CD4-positive, alpha-beta T cell treated with Interleukin-21 for 1 hour (primary cell): ENCODE results near the gene RPL35.
"Not testable (repeated sequence)": the region's sequence is repeated elsewhere in the genome, so short reads cannot be mapped to it uniquely, and the experiment has no call there.

Source experiments
- DNase-seq: peaks from one replicate; pipeline ENCODE4 v3.0.0-alpha.2; 2020

Gene RPL35

DNA sequence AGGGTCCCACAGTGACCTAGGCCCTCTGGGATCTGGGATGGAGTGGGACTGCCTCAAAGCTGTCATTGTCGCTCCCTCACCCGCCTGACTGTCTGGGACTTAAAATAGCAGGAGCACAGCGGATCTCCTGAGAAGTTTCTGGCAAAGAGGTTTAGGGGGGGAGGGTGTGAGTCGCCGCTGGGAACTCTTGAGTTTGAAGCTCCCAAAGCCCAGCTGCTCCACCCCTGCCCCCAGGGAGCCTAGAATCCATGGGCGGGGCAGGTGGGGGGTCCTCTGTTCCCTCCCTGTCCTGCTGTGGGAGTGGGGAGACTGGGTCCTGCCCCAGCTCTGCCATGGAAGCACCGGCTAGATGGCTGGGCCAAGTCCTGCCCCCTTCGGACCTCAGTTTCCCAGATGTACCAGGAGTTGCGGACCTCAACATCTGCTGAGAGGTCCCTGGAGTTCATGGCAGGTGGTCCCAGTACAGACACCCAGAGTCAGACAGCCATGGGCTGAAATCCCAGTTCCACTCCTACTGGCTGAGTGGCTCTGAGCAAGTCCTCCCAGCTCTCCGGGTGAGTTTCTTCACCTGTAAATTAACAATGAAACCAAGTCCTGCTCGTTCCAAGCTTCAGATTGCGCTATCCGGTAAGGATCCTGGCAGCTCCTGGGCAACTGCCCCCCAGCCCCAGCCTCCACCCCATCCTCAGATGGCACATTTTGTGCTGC, 9.5 kb downstream of the RPL35 start:
- DNase-seq, result no peak

DNA sequence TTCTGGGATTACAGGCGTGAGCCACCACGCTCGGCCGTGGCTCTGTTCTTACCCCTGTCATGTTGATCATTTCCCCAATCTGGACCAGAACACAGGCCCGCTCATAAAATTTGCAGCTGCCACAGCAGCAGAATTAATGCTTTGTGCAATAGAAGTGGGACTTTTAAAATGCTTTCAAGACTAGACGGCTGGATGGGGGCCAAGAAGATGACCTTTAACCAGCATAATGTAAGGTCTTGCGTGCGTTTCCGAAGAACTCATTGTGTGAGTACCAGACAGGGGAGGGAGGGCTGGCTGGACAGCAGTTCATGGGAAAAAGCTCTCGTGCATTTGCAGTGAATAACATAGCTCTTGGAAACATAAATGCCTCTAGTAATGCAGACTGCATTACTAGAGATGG, 12.0 kb downstream of the RPL35 start:
- DNase-seq, result no peak

DNA sequence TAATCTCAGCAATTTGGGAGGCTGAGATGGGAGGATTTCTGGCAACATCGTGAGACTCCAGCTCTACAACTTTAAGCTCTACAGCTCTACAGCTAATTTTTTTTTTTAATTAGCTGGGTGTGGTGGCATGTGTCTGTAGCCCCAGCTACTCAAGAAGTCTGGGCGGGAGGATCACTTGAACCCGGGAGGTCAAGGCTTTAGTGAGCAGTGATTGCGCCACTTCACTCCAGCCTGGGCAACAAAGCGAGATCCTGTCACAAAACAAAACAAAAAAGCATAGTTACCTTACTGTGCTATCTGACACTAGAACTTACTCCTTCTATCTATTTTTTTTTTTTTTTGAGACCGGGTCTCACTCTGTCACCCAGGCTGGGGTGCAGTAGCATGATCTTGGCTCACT, 14.8 kb downstream of the RPL35 start:
- DNase-seq, result no peak

DNA sequence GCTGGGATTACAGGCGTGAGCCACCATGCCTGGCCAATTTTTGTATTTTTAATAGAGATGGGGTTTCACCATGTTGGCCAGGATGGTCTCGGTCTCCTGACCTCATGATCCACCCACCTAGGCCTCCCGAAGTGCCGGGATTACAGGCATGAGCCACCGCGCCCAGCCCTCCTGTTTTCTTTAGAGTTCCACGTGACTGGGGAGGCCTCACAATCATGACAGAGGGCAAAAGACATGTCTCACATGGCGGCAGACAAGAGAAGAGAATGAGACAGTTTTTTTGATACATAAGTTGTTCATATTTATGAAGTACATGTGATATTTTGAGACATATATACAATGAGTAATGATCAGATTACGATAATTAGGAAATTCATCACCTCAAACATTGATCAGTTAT, 15.3 kb downstream of the RPL35 start:
- not testable (repeated sequence) for DNase-seq

DNA sequence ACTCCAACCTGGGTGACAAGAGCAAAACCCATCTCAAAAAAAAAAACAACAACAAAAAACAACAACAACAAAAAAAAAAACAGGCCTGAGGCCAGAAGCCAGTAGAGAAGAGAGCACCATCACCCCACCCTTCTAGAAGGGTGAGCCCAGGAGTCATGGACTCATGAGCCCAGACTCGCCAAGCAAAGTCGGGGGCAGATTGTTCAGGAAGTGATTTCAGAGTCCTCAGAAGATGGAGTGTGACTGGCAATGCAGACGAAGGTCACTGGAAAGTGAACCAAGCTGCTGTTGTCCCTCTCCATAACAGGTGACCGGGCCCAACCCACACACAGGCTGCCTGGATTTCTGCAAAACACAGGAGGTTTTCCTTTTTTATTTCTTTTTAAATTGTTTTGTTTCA, 17.5 kb downstream of the RPL35 start:
- DNase-seq, result no peak

DNA sequence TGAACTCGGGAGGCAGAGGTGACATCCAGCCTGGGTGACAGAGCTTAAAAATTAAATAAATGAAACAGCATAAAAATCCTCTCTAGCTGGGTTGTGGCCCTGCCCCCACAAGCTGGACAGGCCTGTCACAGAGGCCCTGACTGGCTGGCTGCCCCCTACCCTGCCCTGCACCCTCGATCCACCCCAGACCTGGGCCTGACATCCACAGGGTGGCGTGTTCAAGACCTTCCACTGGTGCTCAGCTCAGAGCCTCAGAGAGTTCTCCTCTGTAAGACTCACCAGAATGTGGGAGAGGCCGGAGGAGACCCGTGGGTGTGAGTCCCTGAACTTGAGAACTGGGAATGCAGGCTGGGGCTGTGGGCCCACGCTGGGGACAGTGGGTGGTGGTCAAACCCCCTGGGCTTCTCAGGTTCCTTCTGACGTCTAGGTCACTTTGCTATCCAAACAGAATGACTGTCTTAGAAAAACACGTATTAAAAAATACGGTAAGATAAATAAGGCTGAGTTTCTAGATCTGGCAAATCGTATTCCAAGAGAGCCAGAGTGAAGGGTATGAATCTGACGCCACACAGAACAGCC, 18.2 kb downstream of the RPL35 start:
- DNase-seq, result no peak

DNA sequence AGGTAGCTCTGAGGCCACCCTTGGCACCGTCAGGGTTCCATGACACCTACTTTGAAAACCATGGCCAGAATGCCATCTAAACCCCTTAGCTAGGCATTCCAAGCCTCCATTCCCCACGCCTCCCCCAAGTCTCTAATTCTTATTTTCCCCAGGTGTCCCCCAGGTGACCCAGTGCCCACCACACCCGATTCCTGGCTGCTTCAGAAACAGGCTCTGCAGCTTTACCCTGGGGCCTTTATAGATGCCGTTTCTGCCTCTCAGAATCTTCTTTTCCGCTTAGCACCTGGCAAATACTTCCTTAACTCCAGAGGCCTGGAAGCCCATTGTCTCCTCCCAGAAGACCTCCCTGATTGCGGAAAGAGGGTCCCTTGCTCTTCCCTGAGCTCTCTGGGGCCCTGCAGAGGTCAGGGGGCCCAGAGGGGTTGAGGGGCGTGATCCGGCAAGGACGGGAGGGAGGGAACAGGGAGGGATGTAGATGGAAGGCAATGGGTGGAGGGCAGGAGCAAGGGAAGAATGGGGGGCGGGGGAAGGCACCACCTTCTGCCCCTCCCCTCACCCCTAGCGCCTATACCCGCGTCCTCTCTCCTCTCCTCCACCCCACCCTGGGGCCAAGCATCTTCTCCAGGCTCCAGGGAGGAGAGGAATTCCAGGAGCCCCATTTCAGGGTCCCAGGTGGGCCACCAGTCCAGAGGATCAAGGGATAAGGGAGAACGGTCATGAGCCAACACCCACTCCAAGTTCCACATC, 20.5 kb downstream of the RPL35 start:
- DNase-seq, result no peak

DNA sequence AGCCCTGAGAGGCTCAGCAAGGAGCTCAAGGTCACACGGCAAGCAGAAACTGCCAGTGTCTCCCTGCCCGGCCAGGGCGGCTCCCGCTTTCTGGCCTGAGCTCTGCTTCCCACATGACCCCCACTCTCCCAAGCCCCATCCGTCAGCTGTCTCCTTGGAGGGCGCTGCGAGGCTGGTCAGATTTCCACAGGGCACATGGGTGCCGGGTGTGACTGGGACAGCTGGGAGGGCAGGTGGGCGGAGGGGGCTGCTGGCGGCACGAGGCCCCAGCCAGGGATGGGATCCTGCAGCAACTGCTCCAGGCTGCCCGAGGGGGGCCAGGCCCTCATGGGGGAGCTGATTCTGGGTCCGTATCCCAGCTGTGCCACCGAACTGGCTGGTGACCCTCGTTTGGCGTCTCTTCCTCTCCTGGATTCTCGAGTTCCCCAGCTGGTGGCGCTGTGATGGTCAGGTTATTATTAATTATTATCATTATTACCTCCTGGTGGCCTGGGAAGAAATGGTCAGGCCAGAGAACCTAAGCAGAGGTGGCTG, 21.4 kb downstream of the RPL35 start:
- DNase-seq, result no peak

DNA sequence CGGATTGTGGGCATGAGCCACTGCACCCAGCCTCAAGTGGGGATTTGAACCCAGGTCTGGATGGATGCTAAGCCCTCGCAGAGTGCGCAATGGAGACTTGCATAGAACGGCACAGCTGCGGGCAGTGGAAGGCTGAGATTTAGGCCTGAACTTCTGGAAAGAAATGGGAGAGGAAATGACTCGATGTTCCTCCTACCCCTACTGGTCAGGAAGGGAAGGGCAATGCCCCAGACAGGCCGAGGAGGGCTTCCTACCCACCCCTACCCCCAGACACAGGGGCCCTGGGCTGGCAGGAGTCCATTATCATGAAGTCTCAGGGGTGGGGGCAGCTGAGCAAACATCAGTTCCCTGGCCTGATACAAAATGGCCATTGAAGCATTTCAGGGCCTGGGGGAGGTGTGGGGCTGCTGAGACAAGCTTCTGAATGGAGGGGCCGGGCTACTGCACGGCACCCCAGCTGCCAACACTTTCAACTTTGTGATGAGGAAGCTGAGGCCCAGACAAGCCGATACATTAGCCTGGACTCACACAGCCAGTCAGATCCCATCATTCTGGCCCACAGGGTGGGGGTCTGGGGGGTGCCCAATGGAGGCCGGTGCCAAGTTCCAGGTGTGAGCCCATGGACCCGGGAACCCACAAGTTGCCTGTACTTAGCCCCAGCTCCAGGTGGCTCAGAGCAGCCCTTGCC, 22.0 kb downstream of the RPL35 start:
- DNase-seq, result no peak

DNA sequence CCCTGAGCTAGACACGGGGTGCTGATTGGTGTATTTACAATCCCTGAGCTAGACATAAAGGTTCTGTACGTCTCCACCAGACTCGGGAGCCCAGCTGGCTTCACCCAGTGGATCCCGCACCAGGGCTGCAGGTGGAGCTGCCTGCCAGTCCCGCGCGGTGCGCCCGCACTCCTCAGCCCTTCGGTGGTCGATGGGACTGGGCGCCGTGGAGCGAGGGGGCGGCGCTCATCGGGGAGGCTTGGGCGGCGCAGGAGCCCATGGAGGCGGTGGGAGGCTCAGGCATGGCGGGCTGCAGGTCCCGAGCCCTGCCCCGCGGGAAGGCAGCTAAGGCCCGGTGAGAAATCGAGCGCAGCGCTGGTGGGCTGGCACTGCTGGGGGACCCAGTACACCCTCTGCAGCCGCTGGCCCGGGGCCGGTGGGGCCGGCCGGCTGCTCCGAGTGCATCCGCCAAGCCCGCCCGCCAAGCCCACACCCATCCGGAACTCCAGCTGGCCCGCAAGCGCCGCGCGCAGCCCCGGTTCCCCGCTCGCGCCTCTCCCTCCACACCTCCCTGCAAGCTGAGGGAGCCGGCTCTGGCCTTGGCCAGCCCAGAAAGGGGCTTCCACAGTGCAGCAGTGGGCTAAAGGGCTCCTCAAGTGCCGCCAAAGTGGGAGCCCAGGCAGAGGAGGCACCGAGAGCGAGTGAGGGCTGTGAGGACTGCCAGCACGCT, 23.0 kb downstream of the RPL35 start:
- not testable (repeated sequence) for DNase-seq

DNA sequence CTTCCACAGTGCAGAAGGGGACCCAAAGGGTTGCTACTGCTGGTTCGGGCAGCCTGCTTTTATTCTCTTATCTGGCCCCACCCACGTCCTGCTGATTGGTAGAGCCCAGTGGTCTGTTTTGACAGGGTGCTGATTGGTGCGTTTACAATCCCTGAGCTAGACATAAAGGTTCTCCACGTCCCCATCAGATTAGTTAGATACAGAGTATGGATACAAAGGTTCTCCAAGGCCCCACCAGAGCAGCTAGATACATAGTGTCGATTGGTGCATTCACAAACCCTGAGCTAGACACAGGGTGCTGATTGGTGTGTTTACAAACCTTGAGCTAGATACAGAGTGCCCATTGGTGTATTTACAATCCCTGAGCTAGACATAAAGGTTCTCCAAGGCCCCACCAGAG, 23.6 kb downstream of the RPL35 start:
- DNase-seq, result not testable (repeated sequence)

DNA sequence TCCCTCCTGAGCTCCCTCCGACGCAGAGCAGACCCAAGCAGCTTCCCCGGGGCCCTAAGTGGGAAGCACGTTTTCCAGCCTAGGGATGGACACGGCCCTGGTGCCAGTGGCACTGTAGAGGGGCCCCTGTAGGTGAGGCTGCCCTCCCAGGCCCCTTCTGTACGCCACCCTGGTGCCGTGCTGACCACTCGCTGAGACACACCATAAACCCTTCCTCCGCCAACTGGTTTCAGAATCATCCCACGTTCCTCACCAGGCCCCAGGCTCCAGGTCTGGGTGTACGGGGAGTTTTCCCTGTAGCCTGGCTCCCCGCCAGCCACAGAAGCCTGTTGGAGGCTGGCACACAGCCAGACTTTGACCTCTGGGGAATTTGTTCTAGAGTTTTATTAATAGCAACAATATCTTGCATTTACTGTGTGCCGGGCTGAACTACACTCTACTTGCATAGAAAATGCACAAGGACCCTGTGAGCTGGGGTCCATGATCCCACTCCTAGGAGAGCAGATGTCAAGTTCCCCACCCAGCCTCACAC, 26.7 kb downstream of the RPL35 start:
- no peak for DNase-seq

DNA sequence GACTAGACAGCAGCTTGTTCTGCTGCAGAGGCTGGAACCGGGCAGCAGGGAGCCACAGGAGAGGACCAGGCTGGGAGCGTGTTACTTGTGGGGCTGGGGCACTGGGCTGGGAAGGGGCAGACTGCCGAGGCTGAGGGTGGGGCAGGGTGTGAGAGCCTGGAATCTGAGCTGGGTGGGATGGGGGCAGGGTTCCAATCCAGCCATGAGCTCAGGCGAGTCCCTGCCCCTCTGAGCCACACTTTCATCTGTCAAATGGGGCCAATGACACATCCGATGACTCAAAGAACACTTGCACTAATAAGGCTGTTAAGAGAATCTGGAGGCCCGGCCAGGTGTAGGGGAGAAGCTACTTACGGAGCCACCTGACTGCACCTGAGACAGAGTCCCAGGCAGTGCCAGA, 27.2 kb downstream of the RPL35 start:
- no peak for DNase-seq

DNA sequence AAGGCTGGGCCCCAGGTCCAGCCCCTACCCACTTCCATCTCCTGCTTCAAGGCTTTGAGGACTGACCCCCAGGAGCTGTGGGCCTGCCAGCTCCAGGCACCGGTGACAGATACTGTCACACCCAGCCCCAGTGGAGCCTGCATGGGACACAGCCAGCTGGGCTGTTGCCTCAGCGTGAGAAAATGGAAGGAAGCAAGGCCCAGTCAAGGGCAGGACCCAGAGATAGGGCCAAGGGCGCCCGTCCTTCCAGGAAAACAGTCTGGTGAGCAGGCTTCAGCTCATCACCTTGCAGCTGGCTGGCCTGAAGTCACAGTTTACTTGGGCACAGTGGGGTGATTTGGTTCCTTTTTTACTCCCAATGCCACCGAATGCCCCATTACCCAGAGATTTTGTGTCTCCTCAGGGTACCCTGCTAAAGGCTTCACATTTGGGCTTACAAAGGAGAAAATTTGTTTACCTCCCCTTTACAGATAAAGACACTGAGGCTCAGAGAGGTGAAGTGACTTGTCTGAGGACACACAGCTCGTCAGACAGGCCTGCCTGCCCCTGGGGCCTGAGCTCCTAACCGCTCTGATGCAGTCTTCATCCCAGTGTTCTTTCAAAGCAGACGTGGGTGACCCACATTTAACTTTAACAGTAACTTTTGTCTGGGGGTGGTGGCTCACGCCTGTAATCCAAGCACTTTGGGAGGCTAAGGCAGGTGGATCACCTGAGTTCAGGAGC, 30.0 kb downstream of the RPL35 start:
- DNase-seq, result no peak

DNA sequence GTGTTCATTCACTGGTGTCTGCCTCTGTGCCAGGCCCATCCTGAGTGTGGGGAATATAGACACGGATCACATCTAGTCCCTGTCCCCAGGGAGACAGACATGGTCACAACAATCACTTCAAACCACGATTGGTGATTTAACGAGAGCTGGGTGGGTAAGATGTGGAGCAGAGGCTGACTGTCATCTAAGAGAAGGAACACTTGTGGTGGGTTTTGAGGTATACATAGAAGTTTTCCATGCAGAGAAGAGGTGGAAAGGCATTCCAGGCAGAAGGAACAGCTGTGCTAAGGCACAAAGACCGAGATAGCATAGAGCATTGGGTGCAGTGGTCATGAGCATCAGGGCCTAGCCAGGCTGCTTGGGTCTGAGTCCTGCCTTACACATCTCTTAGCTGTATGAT, 31.2 kb downstream of the RPL35 start:
- DNase-seq, result no peak

DNA sequence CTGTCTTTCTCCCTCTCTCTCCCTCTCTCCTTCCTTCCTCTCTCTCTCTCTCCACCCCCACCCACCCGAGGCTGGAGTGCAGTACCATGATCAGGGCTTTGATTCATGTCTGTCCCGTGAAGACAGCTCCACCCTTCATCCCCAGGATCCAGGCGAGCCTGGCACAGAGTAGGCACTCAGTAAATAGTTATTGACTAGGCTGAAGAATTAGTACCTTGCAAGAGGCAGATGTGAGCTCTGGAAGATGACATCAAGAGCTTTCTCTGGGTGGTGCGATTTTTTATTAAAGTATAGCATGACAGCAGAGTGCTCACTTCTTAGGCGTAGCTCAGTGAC, 32.5 kb downstream of the RPL35 start:
- DNase-seq, result no peak

DNA sequence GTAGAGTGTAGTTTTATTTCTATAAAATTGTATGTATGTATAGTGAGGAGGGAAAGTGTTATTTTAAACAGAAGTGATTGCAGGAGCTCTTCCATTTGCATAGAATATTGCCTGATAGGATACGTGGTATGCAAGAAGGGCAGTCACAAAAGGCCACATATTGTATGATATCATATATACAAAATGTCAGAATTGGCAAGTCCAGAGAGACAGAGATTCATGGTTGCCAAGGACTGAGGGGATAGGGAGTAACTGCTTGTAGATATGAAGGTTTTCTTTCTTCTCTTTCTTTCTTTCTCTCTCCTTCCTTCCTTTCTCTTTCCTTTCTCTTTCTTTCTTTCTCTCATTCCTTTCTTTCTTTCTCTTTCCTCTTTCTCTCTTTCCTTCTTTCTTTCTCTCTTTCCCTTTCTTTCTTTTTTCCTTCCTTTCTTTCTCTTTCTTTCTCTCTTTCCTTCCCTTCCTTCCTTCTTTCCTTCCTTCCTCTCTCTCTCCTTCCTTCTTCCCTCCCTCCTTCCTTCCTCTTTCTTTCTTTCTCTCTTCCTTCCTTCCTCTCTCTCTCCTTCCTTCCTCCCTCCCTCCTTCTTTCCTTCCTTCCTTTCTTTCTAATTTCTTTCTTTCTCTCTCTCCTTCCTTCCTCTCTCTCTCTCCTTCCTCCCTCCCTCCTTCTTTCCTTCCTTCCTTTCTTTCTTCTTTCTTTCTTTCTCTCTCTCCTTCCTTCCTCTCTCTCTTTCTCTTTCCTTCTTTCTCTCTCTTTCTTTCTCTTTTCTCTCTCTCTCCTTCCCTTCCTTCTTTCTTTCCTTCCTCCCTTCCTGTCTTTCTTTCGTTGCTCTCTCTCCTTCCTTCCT, 33.0 kb downstream of the RPL35 start:
- DNase-seq, result no peak

DNA sequence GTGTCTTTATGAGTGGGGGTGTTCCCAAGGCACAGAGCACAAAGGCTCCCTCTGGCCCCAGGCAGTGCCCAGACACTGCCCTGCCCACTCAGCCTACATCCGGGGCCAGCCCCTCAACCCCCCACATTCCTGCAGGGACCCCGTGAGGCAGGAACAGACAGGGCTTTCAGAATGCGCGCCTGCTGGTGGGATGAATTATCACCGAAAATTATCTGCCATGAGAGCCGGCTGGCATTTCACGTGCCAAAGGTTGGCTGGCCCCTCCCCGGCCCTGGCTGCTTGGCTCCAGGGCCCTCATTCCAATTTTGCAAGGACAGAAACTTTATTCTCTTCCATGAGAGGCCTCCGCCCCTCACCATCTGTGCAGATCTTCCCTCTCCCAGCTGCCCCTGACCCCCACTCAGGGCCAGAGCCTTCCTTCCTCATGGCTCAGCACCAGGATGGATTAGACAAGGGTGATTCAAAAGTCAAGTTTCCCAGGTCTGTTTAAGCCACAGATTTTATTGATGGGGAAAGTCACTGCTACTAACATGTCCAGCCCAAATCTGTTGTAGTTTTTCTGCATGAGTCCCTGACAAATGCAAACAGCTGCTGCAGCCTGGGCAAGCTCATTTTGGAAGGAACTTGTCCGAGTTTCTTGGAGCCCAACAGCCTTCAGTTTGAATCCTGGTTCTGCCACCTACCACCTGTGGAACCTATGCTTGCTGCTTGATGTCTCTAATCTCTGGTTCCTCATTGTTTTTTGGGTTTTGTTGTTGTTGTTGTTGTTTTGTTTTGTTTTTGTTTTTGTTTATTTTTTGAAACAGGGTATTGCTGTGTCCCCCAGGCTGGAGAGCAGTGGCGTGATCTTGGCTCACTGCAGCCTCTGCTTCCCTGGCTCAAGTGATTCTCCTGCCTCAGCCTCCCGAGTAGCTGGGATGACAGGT, 40.8 kb downstream of the RPL35 start:
- no peak for DNase-seq

DNA sequence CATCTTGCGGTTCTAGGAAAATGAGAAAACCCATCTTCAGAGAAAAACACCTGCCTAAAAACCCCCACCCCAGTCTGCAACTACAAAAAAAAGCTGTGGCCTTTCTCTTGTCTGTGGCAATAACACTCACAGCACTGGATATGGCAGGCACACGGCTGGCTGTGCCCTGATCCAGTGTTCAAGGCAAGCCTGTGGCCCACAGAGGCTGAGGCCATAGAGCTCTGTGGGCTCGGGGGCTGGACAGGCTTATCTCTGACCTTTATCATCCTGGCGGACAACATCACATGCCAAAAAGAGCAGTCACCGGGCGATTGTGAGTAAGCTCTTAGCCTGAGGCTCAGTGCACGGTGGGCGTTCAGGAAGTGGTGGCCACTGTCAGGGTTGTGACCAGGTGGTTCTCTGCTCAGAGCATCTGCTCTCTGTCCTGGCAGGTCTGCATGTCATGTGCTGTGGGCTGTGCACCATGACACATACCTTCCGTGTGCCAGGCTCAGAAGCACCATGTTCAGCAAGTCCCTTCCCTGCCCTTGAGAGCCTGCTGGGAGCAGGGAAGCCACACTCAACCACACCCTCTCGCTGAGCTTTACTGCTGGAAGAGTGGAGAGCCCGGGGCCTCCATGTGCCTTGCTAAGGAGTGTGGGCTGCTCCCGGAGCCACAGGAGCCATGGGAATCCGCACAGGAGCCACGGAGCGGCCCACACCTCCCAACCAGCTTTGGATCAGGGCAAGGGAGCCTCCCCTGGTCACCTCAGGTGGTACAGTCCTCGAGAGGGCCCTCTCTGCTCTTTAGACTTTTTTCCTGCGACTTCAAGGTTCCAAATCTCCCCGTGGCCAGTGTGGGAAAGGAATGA, 43.1 kb downstream of the RPL35 start:
- DNase-seq, result no peak
